Heart left ventricle (tissue), 16 donors: ENCODE measurements around the gene USP2. TPM values are rescaled to one million over a fixed set of nuclear protein-coding genes. Genes with fewer than 3 reads are reported as not detected.

ENCODE experiments used
- ATAC-seq, 4 donors: fragments of 200-7000 bp; cut with Tn5 transposase; one replicate each; pipeline ENCODE4 v1.9.1; 2020 to 2022; ENCODE audit warnings: moderate library complexity in 4 of 4, mild to moderate bottlenecking in 3 of 4, moderate number of reproducible peaks in 1 of 4
- DNase-seq, 5 donors: peaks; one replicate each; pipeline ENCODE4 v3.0.0-alpha.2; 2020
- H3K27ac ChIP-seq, 12 donors: fragments of 200-600 bp; sonication (generic) in 4 of 12; one replicate each; pipeline versions ENCODE4 v1.5.0 to v1.8.0; 2016 to 2022; ENCODE audit warnings: mild to moderate bottlenecking in 2 of 12
- H3K27me3 ChIP-seq, 9 donors: fragments of 200-600 bp; sonication (generic) in 2 of 9; one replicate each; pipeline versions ENCODE4 v1.5.1 to v1.8.0; 2016 to 2022; ENCODE audit warnings: mild to moderate bottlenecking in 3 of 9
- H3K36me3 ChIP-seq, 9 donors: fragments of 200-600 bp; sonication (generic) in 2 of 9; one replicate each; pipeline versions ENCODE4 v1.5.0 to v1.8.0; 2018 to 2022; ENCODE audit warnings: mild to moderate bottlenecking in 2 of 9
- H3K4me1 ChIP-seq, 12 donors: fragments of 200-600 bp; sonication (generic) in 4 of 12; one replicate each; pipeline versions ENCODE4 v1.5.0 to v1.8.0; 2016 to 2022; ENCODE audit warnings: mild to moderate bottlenecking in 3 of 12
- H3K4me3 ChIP-seq, 12 donors: fragments of 200-600 bp; sonication (generic) in 4 of 12; one replicate each; pipeline versions ENCODE4 v1.5.0 to v1.8.0; 2017 to 2022; ENCODE audit warnings: mild to moderate bottlenecking in 9 of 12, moderate library complexity in 4 of 12
- H3K9me3 ChIP-seq, 12 donors: fragments of 200-600 bp; sonication (generic) in 4 of 12; one replicate each; pipeline versions ENCODE4 v1.5.0 to v1.8.0; 2016 to 2022; ENCODE audit warnings: mild to moderate bottlenecking in 1 of 12
- POLR2A ChIP-seq, 2 donors: fragments of 450-650 bp; IDR thresholded peaks; one replicate each; pipeline ENCODE4 v1.6.1; 2017; ENCODE audit warnings: antibody characterized with exemption in 2 of 2, mild to moderate bottlenecking in 2 of 2, moderate library complexity in 2 of 2
- WGBS, 4 donors: extraction: QIAGEN DNeasy Blood & Tissue Kit in 2 of 4; methylation state at CpG; one replicate each; pipeline versions ENCODE4 v1.1.5 to v1.1.7; 2013 to 2018; 5-methylcytosine and 5-hydroxymethylcytosine counted together
- intact Hi-C, 10 donors: fragments of 100-400 bp; cut with DNase I; formaldehyde crosslinking; loops; one replicate each; pipeline versions ENCODE4 v1.11.1 to v1.14.2; 2022
- polyA plus RNA-seq, 2 donors: library from polyadenylated mRNA; stranded (reverse); fragments of 200-250 nt; gene quantifications; one replicate each; pipeline ENCODE4 v1.2.3, GENCODE V29; 2013
- total RNA-seq, 9 donors: library from RNA; depleted of rRNA in 2 of 9; stranded (reverse); fragments of >200 nt in 2 of 9; fragmentation: NEBNext Ultra II Directional in 3 of 9; extraction: Animal tissue kit (Norgen Biotek cat#: 25700) in 3 of 9; gene quantifications; one replicate each; pipeline versions ENCODE4 v1.1.0 to v1.2.4, GENCODE V29; 2016 to 2023
- TF ChIP-seq, protein P1 (sequence below), 12 donors: fragments of 200-600 bp; sonication (generic) in 4 of 12; IDR thresholded peaks; one replicate each; pipeline versions ENCODE4 v1.5.0 to v1.8.0; 2018 to 2022; ENCODE audit warnings: antibody characterized with exemption in 12 of 12, mild to moderate bottlenecking in 5 of 12
- donor health status: ischemic (EF 13 %, LVEDD 7.1; RV severe dilation, severe dysfunction).
- donor health status: healthy with polysubstance abuse.
- donor health status: DM: no; HTN: yes; CAD: no.
- donor health status: DM: no; HTN: no; CAD: no.
- donor health status: ischemic (EF 25% LVEDD 6.9; RV normal size, moderate dysfunction).
- donor health status: ischemic (EF 25% LVEDD 5.7; RV mildly dilated, moderate dysfunction).
- donor health status: healthy.
- donor health status: DM: yes; HTN: yes; CAD: no.
- donor health status: ischemic (EF 35%, LVEDD 5.7; RV mildly dilated, moderate dysfunction).
- donor health status: nonischemic (EF 11% LVEDD 7.7; RV severe dilation, severe dysfunction).
- donor health status: DM: yes; HTN: yes; CAD: no.
- donor health status: PGD.
- donor health status: ischemic (EF 29% LVEDD 5.4; RV normal size, mild dysfunction).
- donor health status: nonischemic (EF 23%, LVEDD 6.1; RV moderate dilation, normal function).

USP2 gene
- total and polyA plus RNA-seq, 11 donors = 53.7 to 138 (median 108) TPM

- peak in 1 of 2 donors; percentile 29 for TF ChIP-seq POLR2A (IDR thresholded peaks at IDR 0.05)
- TF ChIP-seq, protein P1, sequence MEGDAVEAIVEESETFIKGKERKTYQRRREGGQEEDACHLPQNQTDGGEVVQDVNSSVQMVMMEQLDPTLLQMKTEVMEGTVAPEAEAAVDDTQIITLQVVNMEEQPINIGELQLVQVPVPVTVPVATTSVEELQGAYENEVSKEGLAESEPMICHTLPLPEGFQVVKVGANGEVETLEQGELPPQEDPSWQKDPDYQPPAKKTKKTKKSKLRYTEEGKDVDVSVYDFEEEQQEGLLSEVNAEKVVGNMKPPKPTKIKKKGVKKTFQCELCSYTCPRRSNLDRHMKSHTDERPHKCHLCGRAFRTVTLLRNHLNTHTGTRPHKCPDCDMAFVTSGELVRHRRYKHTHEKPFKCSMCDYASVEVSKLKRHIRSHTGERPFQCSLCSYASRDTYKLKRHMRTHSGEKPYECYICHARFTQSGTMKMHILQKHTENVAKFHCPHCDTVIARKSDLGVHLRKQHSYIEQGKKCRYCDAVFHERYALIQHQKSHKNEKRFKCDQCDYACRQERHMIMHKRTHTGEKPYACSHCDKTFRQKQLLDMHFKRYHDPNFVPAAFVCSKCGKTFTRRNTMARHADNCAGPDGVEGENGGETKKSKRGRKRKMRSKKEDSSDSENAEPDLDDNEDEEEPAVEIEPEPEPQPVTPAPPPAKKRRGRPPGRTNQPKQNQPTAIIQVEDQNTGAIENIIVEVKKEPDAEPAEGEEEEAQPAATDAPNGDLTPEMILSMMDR (IDR thresholded peaks at IDR 0.05) = no peak
- Histone ChIP-seq H3K4me1 (peaks cover 4 to 59% (median 39%) of the 10 kb centered on the region in 12 donors), H3K9me3 (no peaks in the 10 kb centered on the region), H3K4me3 (peak within 1 kb of the TSS; percentile 57 to 97 (median 76)), H3K36me3 (peaks cover 0 to 10% (median 5%) of the 10 kb centered on the region in 9 donors), H3K27ac (peak within 1 kb of the TSS; percentile 90 to 100 (median 97)), H3K27me3 (peaks cover 0 to 33% (median 0%) of the 10 kb centered on the region in 9 donors)
- ATAC-seq = peak; percentile 12 to 73 (median 54)
- 1 to 2% (median 1%) methylated on average over 28 to 53 of the region's 53 CpGs for WGBS, 4 donors
- intact Hi-C loops = loop anchor here in 3 of 10 donors (1.0 to 5.0 kb wide), 2 partner anchors 34 to 37 kb away; no protein-coding TSS in a partner anchor
- DNase-seq = peak; percentile 90 to 94 (median 92)
These were observed 40.9 kb downstream of the USP2 start, which contains the start of gene C1QTNF5 for GRCh38 chr11:119340335-119341221. TSS of gene C1QTNF5 (minus strand) at chr11:119340883. CDS start at chr11:119340397, 486 bp downstream.

GRCh38 chr11:119339589-119340334, 41.7 kb downstream of the USP2 start:
- TF ChIP-seq, protein P1 (IDR thresholded peaks at IDR 0.05) = peak; percentile 84 to 98 (median 96)
- peak in 1 of 2 donors; percentile 43 for TF ChIP-seq POLR2A (IDR thresholded peaks at IDR 0.05)
- H3K27me3 ChIP-seq = peaks cover 0 to 33% (median 0%) of the 10 kb centered on the region in 9 donors
- 1 to 17% (median 2%) methylated on average over 16 to 86 of the region's 86 CpGs for WGBS, 4 donors
- DNase-seq (peak; percentile 83 to 87 (median 85)), ATAC-seq (peak in 3 of 4 donors; percentile 35 to 78 (median 65))
- peaks cover 0 to 10% (median 5%) of the 10 kb centered on the region in 9 donors for H3K36me3 ChIP-seq
- H3K27ac ChIP-seq = peak overlapping the region; percentile 90 to 100 (median 97)
- no peaks in the 10 kb centered on the region for H3K9me3 ChIP-seq
- H3K4me1 ChIP-seq = peaks cover 7 to 67% (median 47%) of the 10 kb centered on the region in 12 donors
- peak overlapping the region; percentile 57 to 97 (median 76) for H3K4me3 ChIP-seq
- intact Hi-C loops = loop anchor here in 6 of 10 donors (1.0 to 10.0 kb wide), 6 partner anchors 35 to 235 kb away; partner anchors contain the start of genes ABCG4 (in 1 of the 6), C2CD2L (in 1 of the 6), CBL (in 1 of the 6) and DPAGT1 (in 1 of the 6)

- no peaks in the 10 kb centered on the region for H3K9me3 ChIP-seq
- H3K4me1 ChIP-seq = peaks cover 7 to 68% (median 47%) of the 10 kb centered on the region in 12 donors
These were observed 42.4 kb downstream of the USP2 start for GRCh38 chr11:119338965-119339588.

More at GRCh38 chr11:119338965-119339588, 42.4 kb downstream of the USP2 start:
- H3K4me3 ChIP-seq = peak overlapping the region; percentile 57 to 97 (median 76)
- ATAC-seq (peak in 2 of 4 donors; percentile 1 to 3), DNase-seq (peak in 3 of 5 donors; percentile 45 to 62 (median 60))
- no peak for TF ChIP-seq POLR2A (IDR thresholded peaks at IDR 0.05)
- TF ChIP-seq, protein P1 (IDR thresholded peaks at IDR 0.05) = no peak
- peak overlapping the region in 11 of 12 donors; percentile 90 to 100 (median 97) for H3K27ac ChIP-seq
- peaks cover 0 to 10% (median 5%) of the 10 kb centered on the region in 9 donors for H3K36me3 ChIP-seq
- 30 to 43% (median 38%) methylated on average over 8 to 11 of the region's 11 CpGs for WGBS, 4 donors
- peaks cover 0 to 33% (median 0%) of the 10 kb centered on the region in 9 donors for H3K27me3 ChIP-seq
- intact Hi-C loops = loop anchor here in 4 of 10 donors (1.0 to 10.0 kb wide), 5 partner anchors 42 to 234 kb away; partner anchors contain the start of genes USP2 (in 2 of the 4), ABCG4 (in 1 of the 4), C2CD2L (in 1 of the 4) and CBL (in 1 of the 4)
